Heart left ventricle (tissue), 16 donors: Measurements from ENCODE around the gene SETBP1. TPM values are rescaled to one million over a fixed set of nuclear protein-coding genes. Genes with fewer than 3 reads are reported as not detected.

Source experiments
- ATAC-seq, 4 donors: fragments of 200-7000 bp; cut with Tn5 transposase; one replicate each; pipeline ENCODE4 v1.9.1; 2020 to 2022; ENCODE audit warnings: moderate library complexity in 4 of 4, mild to moderate bottlenecking in 3 of 4, moderate number of reproducible peaks in 1 of 4
- DNase-seq, 5 donors: peaks; one replicate each; pipeline ENCODE4 v3.0.0-alpha.2; 2020
- H3K27ac ChIP-seq, 12 donors: fragments of 200-600 bp; sonication (generic) in 4 of 12; one replicate each; pipeline versions ENCODE4 v1.5.0 to v1.8.0; 2016 to 2022; ENCODE audit warnings: mild to moderate bottlenecking in 2 of 12
- H3K27me3 ChIP-seq, 9 donors: fragments of 200-600 bp; sonication (generic) in 2 of 9; one replicate each; pipeline versions ENCODE4 v1.5.1 to v1.8.0; 2016 to 2022; ENCODE audit warnings: mild to moderate bottlenecking in 3 of 9
- H3K36me3 ChIP-seq, 9 donors: fragments of 200-600 bp; sonication (generic) in 2 of 9; one replicate each; pipeline versions ENCODE4 v1.5.0 to v1.8.0; 2018 to 2022; ENCODE audit warnings: mild to moderate bottlenecking in 2 of 9
- H3K4me1 ChIP-seq, 12 donors: fragments of 200-600 bp; sonication (generic) in 4 of 12; one replicate each; pipeline versions ENCODE4 v1.5.0 to v1.8.0; 2016 to 2022; ENCODE audit warnings: mild to moderate bottlenecking in 3 of 12
- H3K4me3 ChIP-seq, 12 donors: fragments of 200-600 bp; sonication (generic) in 4 of 12; one replicate each; pipeline versions ENCODE4 v1.5.0 to v1.8.0; 2017 to 2022; ENCODE audit warnings: mild to moderate bottlenecking in 9 of 12, moderate library complexity in 4 of 12
- H3K9me3 ChIP-seq, 12 donors: fragments of 200-600 bp; sonication (generic) in 4 of 12; one replicate each; pipeline versions ENCODE4 v1.5.0 to v1.8.0; 2016 to 2022; ENCODE audit warnings: mild to moderate bottlenecking in 1 of 12
- CTCF ChIP-seq, 12 donors: fragments of 200-600 bp; sonication (generic) in 4 of 12; IDR thresholded peaks; one replicate each; pipeline versions ENCODE4 v1.5.0 to v1.8.0; 2018 to 2022; ENCODE audit warnings: antibody characterized with exemption in 12 of 12, mild to moderate bottlenecking in 5 of 12
- POLR2A ChIP-seq, 2 donors: fragments of 450-650 bp; IDR thresholded peaks; one replicate each; pipeline ENCODE4 v1.6.1; 2017; ENCODE audit warnings: antibody characterized with exemption in 2 of 2, mild to moderate bottlenecking in 2 of 2, moderate library complexity in 2 of 2
- WGBS, 4 donors: extraction: QIAGEN DNeasy Blood & Tissue Kit in 2 of 4; methylation state at CpG; one replicate each; pipeline versions ENCODE4 v1.1.5 to v1.1.7; 2013 to 2018; 5-methylcytosine and 5-hydroxymethylcytosine counted together
- intact Hi-C, 10 donors: fragments of 100-400 bp; cut with DNase I; formaldehyde crosslinking; loops; one replicate each; pipeline versions ENCODE4 v1.11.1 to v1.14.2; 2022
- polyA plus RNA-seq, 2 donors: library from polyadenylated mRNA; stranded (reverse); fragments of 200-250 nt; gene quantifications; one replicate each; pipeline ENCODE4 v1.2.3, GENCODE V29; 2013
- total RNA-seq, 9 donors: library from RNA; depleted of rRNA in 2 of 9; stranded (reverse); fragments of >200 nt in 2 of 9; fragmentation: NEBNext Ultra II Directional in 3 of 9; extraction: Animal tissue kit (Norgen Biotek cat#: 25700) in 3 of 9; gene quantifications; one replicate each; pipeline versions ENCODE4 v1.1.0 to v1.2.4, GENCODE V29; 2016 to 2023
- donor health status: ischemic (EF 13 %, LVEDD 7.1; RV severe dilation, severe dysfunction).
- donor health status: healthy with polysubstance abuse.
- donor health status: DM: no; HTN: yes; CAD: no.
- donor health status: DM: no; HTN: no; CAD: no.
- donor health status: ischemic (EF 25% LVEDD 6.9; RV normal size, moderate dysfunction).
- donor health status: ischemic (EF 25% LVEDD 5.7; RV mildly dilated, moderate dysfunction).
- donor health status: healthy.
- donor health status: DM: yes; HTN: yes; CAD: no.
- donor health status: ischemic (EF 35%, LVEDD 5.7; RV mildly dilated, moderate dysfunction).
- donor health status: nonischemic (EF 11% LVEDD 7.7; RV severe dilation, severe dysfunction).
- donor health status: DM: yes; HTN: yes; CAD: no.
- donor health status: PGD.
- donor health status: ischemic (EF 29% LVEDD 5.4; RV normal size, mild dysfunction).
- donor health status: nonischemic (EF 23%, LVEDD 6.1; RV moderate dilation, normal function).

Gene SETBP1
- total and polyA plus RNA-seq, 11 donors = 1.2 to 10.6 (median 5.5) TPM

GRCh38 chr18:44871771-44872170, 191.1 kb downstream of the SETBP1 start:
- peaks cover 0 to 5% (median 0%) of the 10 kb centered on the region in 9 donors for H3K36me3 ChIP-seq
- H3K4me1 ChIP-seq = peaks cover 0 to 4% (median 0%) of the 10 kb centered on the region in 12 donors
- WGBS, 4 donors = 74 to 88% (median 84%) methylated on average over 3 of the region's 3 CpGs
- TF ChIP-seq CTCF (IDR thresholded peaks at IDR 0.05) = no peak
- TF ChIP-seq POLR2A (IDR thresholded peaks at IDR 0.05) = no peak
- H3K4me3 ChIP-seq = no peak overlapping the region
- no peaks in the 10 kb centered on the region for H3K27me3 ChIP-seq
- intact Hi-C loops = no loop called here
- H3K9me3 ChIP-seq = no peaks in the 10 kb centered on the region
- no peak overlapping the region for H3K27ac ChIP-seq
- ATAC-seq = no peak
- no peak for DNase-seq

GRCh38 chr18:44876024-44876423, 195.3 kb downstream of the SETBP1 start:
- DNase-seq = no peak
- no peak overlapping the region for H3K4me3 ChIP-seq
- intact Hi-C loops = no loop called here
- H3K9me3 ChIP-seq = no peaks in the 10 kb centered on the region
- TF ChIP-seq POLR2A (IDR thresholded peaks at IDR 0.05) (no peak), CTCF (IDR thresholded peaks at IDR 0.05) (no peak)
- 64 to 87% (median 70%) methylated on average over 1 of the region's 1 CpG for WGBS, 4 donors
- no peak overlapping the region for H3K27ac ChIP-seq
- peaks cover 0 to 20% (median 0%) of the 10 kb centered on the region in 12 donors for H3K4me1 ChIP-seq
- no peaks in the 10 kb centered on the region for H3K27me3 ChIP-seq
- ATAC-seq = peak in 2 of 4 donors; percentile 10 to 37
- H3K36me3 ChIP-seq = no peaks in the 10 kb centered on the region

- ATAC-seq (no peak), DNase-seq (no peak)
- peaks cover 0 to 28% (median 1%) of the 10 kb centered on the region in 12 donors for H3K4me1 ChIP-seq
- no peaks in the 10 kb centered on the region for H3K27me3 ChIP-seq
- H3K27ac ChIP-seq = no peak overlapping the region
- intact Hi-C loops = no loop called here
- H3K4me3 ChIP-seq = no peak overlapping the region
- H3K9me3 ChIP-seq = no peaks in the 10 kb centered on the region
- WGBS, 4 donors = 94 to 100% (median 94%) methylated on average over 3 of the region's 3 CpGs
- H3K36me3 ChIP-seq = no peaks in the 10 kb centered on the region
- TF ChIP-seq POLR2A (IDR thresholded peaks at IDR 0.05) (no peak), CTCF (IDR thresholded peaks at IDR 0.05) (no peak)
Observed at GRCh38 chr18:44876755-44877154, 196.1 kb downstream of the SETBP1 start.

GRCh38 chr18:44878335-44878734, 197.6 kb downstream of the SETBP1 start:
- intact Hi-C loops = no loop called here
- H3K9me3 ChIP-seq = no peaks in the 10 kb centered on the region
- no peaks in the 10 kb centered on the region for H3K27me3 ChIP-seq
- H3K36me3 ChIP-seq = no peaks in the 10 kb centered on the region
- DNase-seq (no peak), ATAC-seq (no peak)
- H3K27ac ChIP-seq = no peak overlapping the region
- peaks cover 0 to 37% (median 6%) of the 10 kb centered on the region in 12 donors for H3K4me1 ChIP-seq
- H3K4me3 ChIP-seq = no peak overlapping the region
- TF ChIP-seq CTCF (IDR thresholded peaks at IDR 0.05) = no peak
- no peak for TF ChIP-seq POLR2A (IDR thresholded peaks at IDR 0.05)
